K562 (cell line): ENCODE data around the gene GPC2. TPM values are rescaled to one million over a fixed set of nuclear protein-coding genes. Genes with fewer than 3 reads are reported as not detected.

Experiments used
- BMI1 ChIP-seq: fragments of 150-350 bp; IDR thresholded peaks from 2 replicates; pipeline ENCODE4 v1.6.1; 2014; ENCODE audit warnings: low read length
- CHCHD3 ChIP-seq: fragments of 250-450 bp; sonication (Bioruptor Pico); IDR thresholded peaks from 2 replicates; pipeline ENCODE4 v2.1.2; 2022; ENCODE audit warnings: mild to moderate bottlenecking
- ELF2 ChIP-seq: fragments of 250-450 bp; sonication (Bioruptor Pico); IDR thresholded peaks from 2 replicates; pipeline ENCODE4 v1.5.0; 2021; ENCODE audit warnings: mild to moderate bottlenecking
- HMG20A ChIP-seq: fragments of 450-650 bp; formaldehyde crosslinking; conservative IDR thresholded peaks from 2 replicates; pipeline ENCODE4 v1.4.0; 2020; ENCODE audit warnings: mild to moderate bottlenecking, mixed read lengths
- NR4A1 ChIP-seq, 2 experiments: fragments of 250-450 bp in 1 of 2; fragments of 450-650 bp in 1 of 2; sonication (Bioruptor Pico) in 1 of 2; IDR thresholded peaks; 2 replicates each; pipeline versions ENCODE4 v1.4.0 to v1.6.1; 2016 to 2020; ENCODE audit warnings: mild to moderate bottlenecking in 2 of 2, missing compliant biosample characterization in 1 of 2, missing genetic modification characterization in 1 of 2, moderate library complexity in 1 of 2
- POLR2A ChIP-seq: fragments of 450-650 bp; conservative IDR thresholded peaks from 2 replicates; pipeline ENCODE4 v1.6.1; 2016
- TAL1 ChIP-seq: fragments of 450-650 bp; IDR thresholded peaks from 2 replicates; pipeline ENCODE4 v1.6.1; 2016; ENCODE audit warnings: mild to moderate bottlenecking
- ZBTB1 ChIP-seq: sonication (generic); formaldehyde crosslinking; IDR thresholded peaks from 2 replicates; pipeline ENCODE4 v1.8.1; 2023; ENCODE audit warnings: missing genetic modification reagents, low read depth, mild to moderate bottlenecking, borderline replicate concordance
- ZNF124 ChIP-seq: sonication (generic); formaldehyde crosslinking; IDR thresholded peaks from 2 replicates; pipeline ENCODE4 v1.8.1; 2022; ENCODE audit warnings: missing genetic modification reagents
- polyA plus RNA-seq, 8 experiments: library from polyadenylated mRNA; depleted of rRNA in 4 of 8; stranded (reverse) in 5 of 8; unstranded in 3 of 8; fragments of >200 nt; fragmentation: Nextera tagmentation in 2 of 8; fragmentation: Illumina TruSeq in 1 of 8; extraction: Ambion mirVana in 2 of 8; extraction: Trizol in 1 of 8; gene quantifications; 2 replicates each; pipeline versions ENCODE4 v1.2.1 to v1.2.3, GENCODE V29; 2011 to 2014; ENCODE audit warnings: inconsistent platforms in 1 of 8, missing spikeins in 1 of 8
- total RNA-seq, 7 experiments: library from RNA; depleted of rRNA in 6 of 7; stranded (reverse); fragments of >200 nt in 6 of 7; fragmentation: Illumina TruSeq in 2 of 7; extraction: Trizol in 2 of 7; gene quantifications; 2 replicates each; pipeline versions ENCODE4 v1.2.1 to v1.2.3, GENCODE V29; 2011 to 2021; ENCODE audit warnings: low replicate concordance in 1 of 7
- TF ChIP-seq, protein P1 (sequence below): sonication (generic); formaldehyde crosslinking; IDR thresholded peaks from 2 replicates; pipeline ENCODE4 v1.8.1; 2023; ENCODE audit warnings: mild to moderate bottlenecking, missing genetic modification reagents
- TF ChIP-seq, protein P2 (sequence below): fragments of 250-450 bp; sonication (Bioruptor Pico); IDR thresholded peaks from 2 replicates; pipeline ENCODE4 v1.8.0; 2022; ENCODE audit warnings: inconsistent platforms, mild to moderate bottlenecking, moderate library complexity, borderline replicate concordance
- TF ChIP-seq, protein P3 (sequence below), 3 experiments: fragments of 200-800 bp in 1 of 3; sonication (Bioruptor generic) in 1 of 3; sonication (generic) in 1 of 3; formaldehyde crosslinking in 1 of 3; IDR thresholded peaks; 2 replicates each; pipeline versions ENCODE4 v1.6.1 to v1.8.0; 2016 to 2022; ENCODE audit warnings: mild to moderate bottlenecking in 2 of 3, missing compliant biosample characterization in 2 of 3, missing genetic modification characterization in 2 of 3, missing genetic modification reagents in 1 of 3
- TF ChIP-seq, protein P4 (sequence below): fragments of 250-450 bp; sonication (Bioruptor Pico); IDR thresholded peaks from 2 replicates; pipeline ENCODE4 v1.5.0; 2022; ENCODE audit warnings: mild to moderate bottlenecking
- TF ChIP-seq, protein P5 (sequence below): fragments of 450-650 bp; IDR thresholded peaks from 2 replicates; pipeline ENCODE4 v1.6.1; 2016; ENCODE audit warnings: low read depth

Gene GPC2
- total and polyA plus RNA-seq, 9 of the 15 experiments (the other 6 are each of a cell fraction or from before 2014, with no cell fraction given): 0.06 to 7.7 (median 1.4) TPM; not detected in 1

DNA sequence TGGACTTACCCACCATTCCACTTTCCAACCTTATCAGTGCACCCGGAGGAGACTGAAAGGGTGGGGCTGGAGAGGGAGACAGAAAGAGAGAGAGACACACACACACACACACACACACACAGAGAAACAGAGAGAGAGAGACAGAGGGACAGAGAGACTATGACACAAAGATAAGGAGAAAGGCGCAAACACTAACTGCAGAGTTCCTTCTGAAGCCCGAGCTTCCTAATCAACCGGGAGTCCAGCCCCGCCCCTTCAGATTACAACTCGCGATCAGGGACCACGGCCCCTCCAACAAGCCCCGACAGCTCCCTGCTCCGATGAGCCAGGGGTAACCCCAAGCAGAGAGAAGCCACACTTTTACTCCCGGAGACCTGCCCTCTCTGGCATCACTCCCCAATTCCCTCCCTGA lies 9.3 kb downstream of the GPC2 start (continued):
- TF ChIP-seq, protein P1, sequence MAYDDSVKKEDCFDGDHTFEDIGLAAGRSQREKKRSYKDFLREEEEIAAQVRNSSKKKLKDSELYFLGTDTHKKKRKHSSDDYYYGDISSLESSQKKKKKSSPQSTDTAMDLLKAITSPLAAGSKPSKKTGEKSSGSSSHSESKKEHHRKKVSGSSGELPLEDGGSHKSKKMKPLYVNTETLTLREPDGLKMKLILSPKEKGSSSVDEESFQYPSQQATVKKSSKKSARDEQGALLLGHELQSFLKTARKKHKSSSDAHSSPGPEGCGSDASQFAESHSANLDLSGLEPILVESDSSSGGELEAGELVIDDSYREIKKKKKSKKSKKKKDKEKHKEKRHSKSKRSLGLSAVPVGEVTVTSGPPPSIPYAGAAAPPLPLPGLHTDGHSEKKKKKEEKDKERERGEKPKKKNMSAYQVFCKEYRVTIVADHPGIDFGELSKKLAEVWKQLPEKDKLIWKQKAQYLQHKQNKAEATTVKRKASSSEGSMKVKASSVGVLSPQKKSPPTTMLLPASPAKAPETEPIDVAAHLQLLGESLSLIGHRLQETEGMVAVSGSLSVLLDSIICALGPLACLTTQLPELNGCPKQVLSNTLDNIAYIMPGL (CRISPR knock-in tag): no peak
- no peak for TF ChIP-seq ZNF124 (CRISPR knock-in tag)
- no peak for TF ChIP-seq ELF2 (CRISPR knock-in tag)
- TF ChIP-seq, protein P2, sequence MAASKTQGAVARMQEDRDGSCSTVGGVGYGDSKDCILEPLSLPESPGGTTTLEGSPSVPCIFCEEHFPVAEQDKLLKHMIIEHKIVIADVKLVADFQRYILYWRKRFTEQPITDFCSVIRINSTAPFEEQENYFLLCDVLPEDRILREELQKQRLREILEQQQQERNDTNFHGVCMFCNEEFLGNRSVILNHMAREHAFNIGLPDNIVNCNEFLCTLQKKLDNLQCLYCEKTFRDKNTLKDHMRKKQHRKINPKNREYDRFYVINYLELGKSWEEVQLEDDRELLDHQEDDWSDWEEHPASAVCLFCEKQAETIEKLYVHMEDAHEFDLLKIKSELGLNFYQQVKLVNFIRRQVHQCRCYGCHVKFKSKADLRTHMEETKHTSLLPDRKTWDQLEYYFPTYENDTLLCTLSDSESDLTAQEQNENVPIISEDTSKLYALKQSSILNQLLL (CRISPR knock-in tag): no peak
- TF ChIP-seq HMG20A (CRISPR knock-in tag): no peak
- no peak for TF ChIP-seq ZBTB1 (CRISPR knock-in tag)
- TF ChIP-seq, protein P3, sequence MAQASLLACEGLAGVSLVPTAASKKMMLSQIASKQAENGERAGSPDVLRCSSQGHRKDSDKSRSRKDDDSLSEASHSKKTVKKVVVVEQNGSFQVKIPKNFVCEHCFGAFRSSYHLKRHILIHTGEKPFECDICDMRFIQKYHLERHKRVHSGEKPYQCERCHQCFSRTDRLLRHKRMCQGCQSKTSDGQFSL (CRISPR knock-in tag; IDR thresholded peaks at IDR 0.05): no peak
- TF ChIP-seq, protein P3 (tag; IDR thresholded peaks at IDR 0.05): no peak
- no peak for TF ChIP-seq CHCHD3
- TF ChIP-seq, protein P4, sequence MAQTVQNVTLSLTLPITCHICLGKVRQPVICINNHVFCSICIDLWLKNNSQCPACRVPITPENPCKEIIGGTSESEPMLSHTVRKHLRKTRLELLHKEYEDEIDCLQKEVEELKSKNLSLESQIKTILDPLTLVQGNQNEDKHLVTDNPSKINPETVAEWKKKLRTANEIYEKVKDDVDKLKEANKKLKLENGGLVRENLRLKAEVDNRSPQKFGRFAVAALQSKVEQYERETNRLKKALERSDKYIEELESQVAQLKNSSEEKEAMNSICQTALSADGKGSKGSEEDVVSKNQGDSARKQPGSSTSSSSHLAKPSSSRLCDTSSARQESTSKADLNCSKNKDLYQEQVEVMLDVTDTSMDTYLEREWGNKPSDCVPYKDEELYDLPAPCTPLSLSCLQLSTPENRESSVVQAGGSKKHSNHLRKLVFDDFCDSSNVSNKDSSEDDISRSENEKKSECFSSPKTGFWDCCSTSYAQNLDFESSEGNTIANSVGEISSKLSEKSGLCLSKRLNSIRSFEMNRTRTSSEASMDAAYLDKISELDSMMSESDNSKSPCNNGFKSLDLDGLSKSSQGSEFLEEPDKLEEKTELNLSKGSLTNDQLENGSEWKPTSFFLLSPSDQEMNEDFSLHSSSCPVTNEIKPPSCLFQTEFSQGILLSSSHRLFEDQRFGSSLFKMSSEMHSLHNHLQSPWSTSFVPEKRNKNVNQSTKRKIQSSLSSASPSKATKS (CRISPR knock-in tag): no peak
- TF ChIP-seq, protein P5, sequence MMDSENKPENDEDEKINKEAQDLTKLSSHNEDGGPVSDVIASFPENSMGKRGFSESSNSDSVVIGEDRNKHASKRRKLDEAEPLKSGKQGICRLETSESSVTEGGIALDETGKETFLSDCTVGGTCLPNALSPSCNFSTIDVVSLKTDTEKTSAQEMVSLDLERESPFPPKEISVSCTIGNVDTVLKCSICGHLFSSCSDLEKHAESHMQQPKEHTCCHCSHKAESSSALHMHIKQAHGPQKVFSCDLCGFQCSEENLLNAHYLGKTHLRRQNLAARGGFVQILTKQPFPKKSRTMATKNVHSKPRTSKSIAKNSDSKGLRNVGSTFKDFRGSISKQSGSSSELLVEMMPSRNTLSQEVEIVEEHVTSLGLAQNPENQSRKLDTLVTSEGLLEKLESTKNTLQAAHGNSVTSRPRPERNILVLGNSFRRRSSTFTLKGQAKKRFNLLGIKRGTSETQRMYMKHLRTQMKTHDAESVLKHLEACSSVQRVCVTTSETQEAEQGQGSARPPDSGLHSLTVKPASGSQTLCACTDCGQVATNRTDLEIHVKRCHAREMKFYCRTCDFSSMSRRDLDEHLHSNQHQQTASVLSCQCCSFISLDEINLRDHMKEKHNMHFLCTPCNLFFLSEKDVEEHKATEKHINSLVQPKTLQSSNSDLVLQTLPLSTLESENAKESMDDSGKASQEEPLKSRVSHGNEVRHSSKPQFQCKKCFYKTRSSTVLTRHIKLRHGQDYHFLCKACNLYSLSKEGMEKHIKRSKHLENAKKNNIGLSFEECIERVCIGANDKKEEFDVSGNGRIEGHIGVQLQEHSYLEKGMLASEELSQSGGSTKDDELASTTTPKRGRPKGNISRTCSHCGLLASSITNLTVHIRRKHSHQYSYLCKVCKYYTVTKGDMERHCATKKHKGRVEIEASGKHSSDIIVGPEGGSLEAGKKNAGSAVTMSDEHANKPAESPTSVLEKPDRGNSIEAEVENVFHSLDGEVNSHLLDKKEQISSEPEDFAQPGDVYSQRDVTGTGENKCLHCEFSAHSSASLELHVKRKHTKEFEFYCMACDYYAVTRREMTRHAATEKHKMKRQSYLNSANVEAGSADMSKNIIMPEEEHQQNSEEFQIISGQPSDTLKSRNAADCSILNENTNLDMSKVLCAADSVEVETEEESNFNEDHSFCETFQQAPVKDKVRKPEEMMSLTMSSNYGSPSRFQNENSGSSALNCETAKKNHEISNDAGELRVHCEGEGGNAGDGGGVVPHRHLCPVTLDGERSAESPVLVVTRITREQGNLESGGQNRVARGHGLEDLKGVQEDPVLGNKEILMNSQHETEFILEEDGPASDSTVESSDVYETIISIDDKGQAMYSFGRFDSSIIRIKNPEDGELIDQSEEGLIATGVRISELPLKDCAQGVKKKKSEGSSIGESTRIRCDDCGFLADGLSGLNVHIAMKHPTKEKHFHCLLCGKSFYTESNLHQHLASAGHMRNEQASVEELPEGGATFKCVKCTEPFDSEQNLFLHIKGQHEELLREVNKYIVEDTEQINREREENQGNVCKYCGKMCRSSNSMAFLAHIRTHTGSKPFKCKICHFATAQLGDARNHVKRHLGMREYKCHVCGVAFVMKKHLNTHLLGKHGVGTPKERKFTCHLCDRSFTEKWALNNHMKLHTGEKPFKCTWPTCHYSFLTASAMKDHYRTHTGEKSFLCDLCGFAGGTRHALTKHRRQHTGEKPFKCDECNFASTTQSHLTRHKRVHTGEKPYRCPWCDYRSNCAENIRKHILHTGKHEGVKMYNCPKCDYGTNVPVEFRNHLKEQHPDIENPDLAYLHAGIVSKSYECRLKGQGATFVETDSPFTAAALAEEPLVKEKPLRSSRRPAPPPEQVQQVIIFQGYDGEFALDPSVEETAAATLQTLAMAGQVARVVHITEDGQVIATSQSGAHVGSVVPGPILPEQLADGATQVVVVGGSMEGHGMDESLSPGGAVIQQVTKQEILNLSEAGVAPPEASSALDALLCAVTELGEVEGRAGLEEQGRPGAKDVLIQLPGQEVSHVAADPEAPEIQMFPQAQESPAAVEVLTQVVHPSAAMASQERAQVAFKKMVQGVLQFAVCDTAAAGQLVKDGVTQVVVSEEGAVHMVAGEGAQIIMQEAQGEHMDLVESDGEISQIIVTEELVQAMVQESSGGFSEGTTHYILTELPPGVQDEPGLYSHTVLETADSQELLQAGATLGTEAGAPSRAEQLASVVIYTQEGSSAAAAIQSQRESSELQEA: no peak
- TF ChIP-seq NR4A1 (CRISPR knock-in tag; IDR thresholded peaks at IDR 0.05): no peak
- TF ChIP-seq NR4A1 (tag; IDR thresholded peaks at IDR 0.05): peak; percentile 53; the same call in 1 of the 2 replicates
- TF ChIP-seq POLR2A: no peak
- TF ChIP-seq BMI1: no peak
- peak; percentile 63 for TF ChIP-seq TAL1
